ENCODE measurements around the gene NAA38. TPM values are rescaled to one million over a fixed set of nuclear protein-coding genes. Genes with fewer than 3 reads are reported as not detected.

NAA38 gene
- total and polyA plus RNA-seq, 8 donors: 20.1 to 87.2 (median 28.0) TPM

DNA sequence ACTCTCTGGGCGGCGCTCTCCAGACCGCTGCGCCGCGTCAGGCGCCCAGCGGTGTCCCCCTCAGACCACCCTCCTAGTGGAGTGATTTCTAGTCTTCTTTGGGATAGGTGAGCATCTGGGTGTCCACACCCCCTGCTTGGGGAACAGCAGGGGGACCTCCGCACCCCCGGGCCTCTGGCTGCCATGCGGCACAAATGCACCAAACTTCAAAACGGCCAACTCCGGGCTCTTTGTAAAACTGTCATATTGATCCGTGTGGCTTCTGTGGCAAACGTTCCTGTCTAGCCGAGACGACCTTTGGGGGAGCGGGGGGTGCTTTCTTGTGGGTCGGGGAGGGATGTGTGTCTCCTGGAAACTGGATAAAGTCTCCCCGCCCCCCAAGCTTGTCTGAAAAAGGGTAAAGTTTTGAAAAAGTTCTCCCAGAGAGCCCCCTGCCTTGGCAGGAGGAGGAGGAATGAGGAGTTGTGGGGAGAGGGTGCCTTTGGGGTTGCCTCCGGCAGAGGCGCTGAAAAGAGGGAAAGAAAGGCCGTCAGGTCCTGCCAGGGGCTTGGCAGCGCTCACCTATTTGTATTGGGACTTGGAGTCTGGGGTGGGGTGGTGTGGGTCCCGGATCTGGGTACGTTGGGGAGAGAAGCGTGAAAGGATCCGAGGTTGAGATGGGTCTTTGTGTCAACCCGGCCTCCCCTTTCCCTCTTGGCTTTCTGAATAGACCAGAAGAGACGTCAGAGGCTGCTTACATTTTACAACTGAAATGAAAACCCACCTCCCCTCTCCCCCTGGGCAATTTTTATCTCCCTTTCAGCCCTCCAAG, 29.1 kb upstream of the NAA38 start:
- peak in 2 of 4 donors; percentile 1 to 4 for ATAC-seq
- H3K27me3 ChIP-seq: no peaks in the 10 kb centered on the region
- peaks cover 25 to 34% (median 26%) of the 10 kb centered on the region in 3 donors for H3K4me1 ChIP-seq
- peak in 5 of 6 donors; percentile 48 to 64 (median 54) for DNase-seq
- H3K9me3 ChIP-seq: no peaks in the 10 kb centered on the region
- H3K27ac ChIP-seq: peak overlapping the region; percentile 80 to 97 (median 88)
- TF ChIP-seq, protein P1, sequence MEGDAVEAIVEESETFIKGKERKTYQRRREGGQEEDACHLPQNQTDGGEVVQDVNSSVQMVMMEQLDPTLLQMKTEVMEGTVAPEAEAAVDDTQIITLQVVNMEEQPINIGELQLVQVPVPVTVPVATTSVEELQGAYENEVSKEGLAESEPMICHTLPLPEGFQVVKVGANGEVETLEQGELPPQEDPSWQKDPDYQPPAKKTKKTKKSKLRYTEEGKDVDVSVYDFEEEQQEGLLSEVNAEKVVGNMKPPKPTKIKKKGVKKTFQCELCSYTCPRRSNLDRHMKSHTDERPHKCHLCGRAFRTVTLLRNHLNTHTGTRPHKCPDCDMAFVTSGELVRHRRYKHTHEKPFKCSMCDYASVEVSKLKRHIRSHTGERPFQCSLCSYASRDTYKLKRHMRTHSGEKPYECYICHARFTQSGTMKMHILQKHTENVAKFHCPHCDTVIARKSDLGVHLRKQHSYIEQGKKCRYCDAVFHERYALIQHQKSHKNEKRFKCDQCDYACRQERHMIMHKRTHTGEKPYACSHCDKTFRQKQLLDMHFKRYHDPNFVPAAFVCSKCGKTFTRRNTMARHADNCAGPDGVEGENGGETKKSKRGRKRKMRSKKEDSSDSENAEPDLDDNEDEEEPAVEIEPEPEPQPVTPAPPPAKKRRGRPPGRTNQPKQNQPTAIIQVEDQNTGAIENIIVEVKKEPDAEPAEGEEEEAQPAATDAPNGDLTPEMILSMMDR (IDR thresholded peaks at IDR 0.05): no peak
- peak overlapping the region; percentile 77 to 84 (median 82) for H3K4me3 ChIP-seq
- 1 to 2% methylated on average over 30 of the region's 30 CpGs for WGBS, 2 donors
- FAIRE-seq: no peak
- H3K36me3 ChIP-seq: no peaks in the 10 kb centered on the region
- intact Hi-C loops (cut with DNase I): no loop called here

DNA sequence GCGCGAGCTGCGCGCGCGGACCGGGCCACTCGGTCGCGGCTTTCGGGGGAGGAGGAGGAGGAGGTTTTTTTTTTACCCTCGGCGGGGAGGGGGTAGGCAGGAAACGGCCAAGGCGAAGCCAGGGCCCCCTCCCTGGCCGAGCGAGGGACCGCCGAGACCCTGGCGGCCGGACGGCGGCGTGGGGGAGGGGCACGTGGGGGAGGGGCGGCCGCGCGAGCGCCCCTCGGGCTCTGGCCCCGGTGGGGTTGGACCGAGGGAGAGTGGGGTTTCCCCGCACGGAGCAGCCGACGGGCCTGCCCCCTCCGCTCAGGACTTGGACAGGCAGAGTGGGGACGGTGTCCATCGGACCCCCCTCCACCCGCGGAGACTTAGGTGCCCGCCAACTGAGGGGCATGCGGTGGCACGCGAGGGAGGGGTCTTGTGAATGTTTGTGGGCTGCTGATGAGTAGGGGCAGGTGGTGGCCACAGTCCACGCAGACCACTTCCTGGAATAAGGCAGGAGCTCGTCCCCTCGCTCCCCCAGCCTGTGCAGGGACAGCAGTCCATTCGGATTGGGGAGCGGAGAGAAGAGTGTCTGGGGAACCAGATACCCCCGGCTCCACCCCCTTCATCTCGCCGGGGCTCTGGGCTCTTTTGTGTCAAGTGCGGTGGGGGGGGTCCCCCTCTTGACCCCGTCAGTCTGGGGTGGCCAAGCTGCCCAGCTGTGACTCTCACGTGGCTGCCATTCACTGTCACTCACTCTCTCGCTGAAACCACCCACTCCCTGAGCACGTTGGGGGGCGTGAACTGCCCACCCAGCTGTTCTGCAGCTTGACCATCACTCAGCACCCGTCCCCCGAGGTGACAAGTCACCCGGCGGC, 28.2 kb upstream of the NAA38 start:
- Histone ChIP-seq H3K27ac (peak overlapping the region; percentile 80 to 97 (median 88)), H3K36me3 (peaks cover 0 to under 1% (median 0%) of the 10 kb centered on the region in 3 donors), H3K4me1 (peaks cover 25 to 38% (median 26%) of the 10 kb centered on the region in 3 donors), H3K27me3 (no peaks in the 10 kb centered on the region), H3K4me3 (peak overlapping the region; percentile 77 to 84 (median 82)), H3K9me3 (no peaks in the 10 kb centered on the region)
- TF ChIP-seq, protein P1 (IDR thresholded peaks at IDR 0.05): no peak
- WGBS, 2 donors: 0 to 1% methylated on average over 35 to 64 of the region's 64 CpGs
- FAIRE-seq (no peak), ATAC-seq (peak in 3 of 4 donors; percentile 0 to 9 (median 4)), DNase-seq (peak; percentile 49 to 84 (median 70))
- intact Hi-C loops (cut with DNase I): no loop called here

DNA sequence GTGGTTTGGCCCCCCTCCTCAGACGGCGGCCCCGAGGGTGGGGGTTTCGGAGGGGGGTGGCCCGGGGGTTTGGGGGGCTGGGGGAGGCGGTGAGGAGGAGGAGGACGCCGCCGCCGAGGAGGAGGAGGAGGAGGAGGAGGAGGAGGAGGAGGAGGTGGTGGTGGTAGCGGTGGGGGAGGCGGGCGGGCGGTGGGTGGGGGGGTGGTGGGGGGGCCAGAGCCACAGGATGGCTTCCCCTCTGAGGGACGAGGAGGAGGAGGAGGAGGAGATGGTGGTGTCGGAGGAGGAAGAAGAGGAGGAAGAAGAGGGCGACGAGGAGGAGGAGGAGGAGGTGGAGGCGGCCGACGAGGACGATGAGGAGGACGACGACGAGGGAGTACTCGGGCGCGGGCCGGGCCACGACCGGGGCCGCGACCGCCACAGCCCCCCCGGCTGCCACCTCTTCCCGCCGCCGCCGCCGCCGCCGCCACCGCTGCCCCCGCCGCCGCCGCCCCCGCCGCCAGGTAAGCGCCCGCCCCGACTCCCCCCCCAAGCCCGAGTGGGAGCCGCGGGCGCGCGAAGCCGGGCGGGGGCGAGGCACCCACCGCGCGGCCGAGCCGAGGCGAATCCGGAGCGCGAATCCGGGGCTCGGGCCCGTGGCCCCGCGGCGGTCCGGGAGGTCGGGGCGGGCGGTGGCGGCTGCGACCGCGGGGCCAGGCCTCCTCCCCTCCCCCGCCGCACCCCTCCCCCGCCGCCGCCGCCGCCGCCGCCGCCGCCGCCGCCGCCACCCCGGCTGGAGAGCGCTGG, 27.4 kb upstream of the NAA38 start:
- ATAC-seq: peak in 1 of 4 donors; percentile 16
- TF ChIP-seq, protein P1 (IDR thresholded peaks at IDR 0.05): no peak
- intact Hi-C loops (cut with DNase I): no loop called here
- FAIRE-seq: no peak
- peak overlapping the region; percentile 77 to 84 (median 82) for H3K4me3 ChIP-seq
- peak overlapping the region; percentile 80 to 97 (median 88) for H3K27ac ChIP-seq
- peak in 3 of 6 donors; percentile 23 to 73 (median 51) for DNase-seq
- no peaks in the 10 kb centered on the region for H3K27me3 ChIP-seq
- no peaks in the 10 kb centered on the region for H3K9me3 ChIP-seq
- WGBS, 2 donors: 0 to 4% methylated on average over 22 to 79 of the region's 100 CpGs
- H3K4me1 ChIP-seq: peaks cover 22 to 33% (median 24%) of the 10 kb centered on the region in 3 donors
- peaks cover 0 to 8% (median 0%) of the 10 kb centered on the region in 3 donors for H3K36me3 ChIP-seq

DNA sequence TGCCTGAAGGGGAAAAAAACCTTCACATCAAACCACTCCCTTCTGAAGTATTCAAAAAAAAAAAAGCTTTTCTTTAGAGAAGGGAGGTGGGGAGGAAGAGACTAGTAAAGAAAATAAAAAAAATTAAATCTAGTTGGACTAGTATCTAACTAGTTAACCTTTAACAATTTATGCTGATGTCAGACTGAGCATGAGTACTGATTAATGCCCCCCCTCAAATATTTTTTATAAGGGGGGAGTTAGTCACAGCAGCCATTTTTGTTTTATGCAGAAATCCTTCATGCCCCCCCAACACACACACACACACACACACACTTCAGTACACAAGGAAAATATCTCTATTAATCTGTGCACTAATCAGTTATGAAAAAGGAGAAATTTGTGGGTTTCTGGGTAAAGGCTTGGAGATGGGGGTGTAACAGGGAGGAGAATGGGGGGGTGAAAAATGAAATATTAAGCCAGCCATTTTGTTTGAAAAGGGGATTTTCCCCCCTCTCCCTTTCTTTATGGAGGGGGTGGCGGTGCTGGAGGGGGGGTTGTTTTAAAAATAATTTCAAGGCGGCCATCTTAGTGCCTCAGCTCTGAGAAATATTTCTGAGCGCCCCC, 26.5 kb upstream of the NAA38 start:
- TF ChIP-seq, protein P1 (IDR thresholded peaks at IDR 0.05): no peak
- WGBS, 2 donors: 7% methylated on average over 3 of the region's 3 CpGs
- Histone ChIP-seq H3K27ac (peak overlapping the region in 3 of 4 donors; percentile 55 to 97 (median 94)), H3K36me3 (peaks cover 0 to 8% (median 0%) of the 10 kb centered on the region in 3 donors), H3K9me3 (no peaks in the 10 kb centered on the region), H3K27me3 (no peaks in the 10 kb centered on the region), H3K4me1 (peaks cover 16 to 24% (median 17%) of the 10 kb centered on the region in 3 donors), H3K4me3 (peak overlapping the region in 2 of 4 donors; percentile 84)
- no peak for ATAC-seq
- FAIRE-seq: no peak
- intact Hi-C loops (cut with DNase I): no loop called here
- no peak for DNase-seq

Data from pancreas (tissue), 10 donors.